DOHH2 (cell line): ENCODE data around the gene ANKRD29.
"Not testable (repeated sequence)": the region's sequence is repeated elsewhere in the genome, so short reads cannot be mapped to it uniquely, and the experiment has no call there.

Experiments
- H3F3A ChIP-seq: fragments of 200-600 bp; sonication (generic), shearing (Covaris generic); 2 replicates; pipeline ENCODE4 v1.6.0; 2016; ENCODE audit warnings: antibody characterized with exemption, mild to moderate bottlenecking; ENCODE audit not compliant: control insufficient read depth, insufficient read depth
- H3K27ac ChIP-seq: fragments of 200-600 bp; sonication (generic); 2 replicates; pipeline ENCODE4 v1.5.1; 2014; ENCODE audit warnings: low read depth, mild to moderate bottlenecking, low read length, moderate library complexity
- H3K27me3 ChIP-seq: fragments of 200-600 bp; sonication (generic); 2 replicates; pipeline ENCODE4 v1.6.1; 2014; ENCODE audit warnings: mild to moderate bottlenecking, low read length, mixed read lengths; ENCODE audit not compliant: control insufficient read depth
- H3K36me3 ChIP-seq: fragments of 200-600 bp; sonication (generic); 2 replicates; pipeline ENCODE4 v1.6.1; 2014; ENCODE audit warnings: mild to moderate bottlenecking, low read length, moderate library complexity, mixed read lengths; ENCODE audit not compliant: control insufficient read depth
- H3K4me1 ChIP-seq: fragments of 200-600 bp; sonication (generic); 2 replicates; pipeline ENCODE4 v1.6.1; 2014; ENCODE audit warnings: mild to moderate bottlenecking, low read length, mixed read lengths; ENCODE audit not compliant: control insufficient read depth
- H3K4me2 ChIP-seq: fragments of 200-600 bp; sonication (generic); 2 replicates; pipeline ENCODE4 v1.6.0; 2014; ENCODE audit warnings: mild to moderate bottlenecking, low read length, moderate library complexity
- H3K4me3 ChIP-seq: fragments of 200-600 bp; sonication (generic); 2 replicates; pipeline ENCODE4 v1.5.1; 2014; ENCODE audit warnings: mild to moderate bottlenecking, low read length, mixed read lengths
- H3K79me2 ChIP-seq: fragments of 200-600 bp; sonication (generic); 2 replicates; pipeline ENCODE4 v1.6.1; 2014; ENCODE audit warnings: mild to moderate bottlenecking, low read length, mixed read lengths; ENCODE audit not compliant: control insufficient read depth
- H3K9me2 ChIP-seq: fragments of 200-600 bp; sonication (generic); replicated peaks from 2 replicates; pipeline ENCODE4 v1.6.1; 2014; ENCODE audit warnings: mild to moderate bottlenecking, low read length, mixed read lengths; ENCODE audit not compliant: control insufficient read depth
- H3K9me3 ChIP-seq: fragments of 200-600 bp; sonication (generic); 2 replicates; pipeline ENCODE4 v1.6.1; 2014; ENCODE audit warnings: antibody characterized with exemption, low read length, mixed read lengths; ENCODE audit not compliant: control insufficient read depth, insufficient read depth
- H4K20me1 ChIP-seq: fragments of 200-600 bp; sonication (generic); 2 replicates; pipeline ENCODE4 v1.6.0; 2014; ENCODE audit warnings: low read depth, mild to moderate bottlenecking, antibody characterized with exemption, low read length, moderate library complexity; ENCODE audit not compliant: control insufficient read depth, insufficient read depth
- CTCF ChIP-seq: fragments of 200-600 bp; sonication (generic); IDR thresholded peaks from one replicate; pipeline ENCODE4 v1.5.1; 2014; ENCODE audit warnings: antibody characterized with exemption, mild to moderate bottlenecking, low read depth, low read length; ENCODE audit not compliant: poor library complexity, severe bottlenecking
- EZH2phosphoT487 ChIP-seq: fragments of 200-600 bp; sonication (generic); IDR thresholded peaks from 2 replicates; pipeline ENCODE4 v1.6.1; 2017; ENCODE audit warnings: borderline replicate concordance, mild to moderate bottlenecking, antibody characterized with exemption, low read length, moderate library complexity, mixed read lengths

The ANKRD29 gene

DNA sequence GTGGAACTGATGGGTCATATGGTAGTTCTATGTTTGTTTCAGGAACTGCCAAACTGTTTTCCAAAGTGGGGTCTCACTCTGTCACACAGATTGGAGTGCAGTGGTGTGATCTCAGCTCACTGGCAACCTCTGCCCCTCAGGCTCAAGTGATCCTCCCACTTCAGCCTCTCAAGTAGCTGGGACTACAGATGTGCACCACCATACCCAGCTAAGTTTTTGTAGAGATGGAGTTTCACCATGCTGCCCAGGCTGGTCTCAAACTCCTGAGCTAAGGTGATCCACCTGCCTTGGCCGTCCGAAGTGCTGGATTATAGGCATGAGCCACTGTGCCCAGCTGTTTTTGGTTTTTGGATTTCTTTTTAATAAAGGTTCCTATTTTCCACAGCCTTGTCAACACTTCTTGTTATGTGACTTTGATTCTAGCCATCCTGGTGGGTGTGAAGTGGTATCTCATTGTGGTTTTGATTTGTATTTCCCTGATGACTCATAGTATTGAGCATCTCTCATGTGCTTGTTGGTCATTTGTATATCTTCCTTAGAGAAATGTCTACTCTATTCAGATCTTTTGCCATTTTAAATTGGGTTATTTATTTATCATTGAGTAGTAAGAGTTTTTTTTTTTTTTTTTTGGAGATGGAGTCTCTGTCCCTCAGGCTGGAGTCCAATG, 99.2 kb downstream of the ANKRD29 start:
- TF ChIP-seq CTCF (no peak), EZH2phosphoT487 (no peak)
- no peaks in the 10 kb centered on the region for H3K4me1 ChIP-seq
- no peaks in the 10 kb centered on the region for H3K27me3 ChIP-seq
- H3K36me3 ChIP-seq = peaks cover 66% of the 10 kb centered on the region
- no peaks in the 10 kb centered on the region for H3K79me2 ChIP-seq
- H3F3A ChIP-seq = no peaks in the 10 kb centered on the region
- no peaks in the 10 kb centered on the region for H3K9me3 ChIP-seq
- H3K9me2 ChIP-seq = no peaks in the 10 kb centered on the region
- no peaks in the 10 kb centered on the region for H4K20me1 ChIP-seq
- no peak overlapping the region for H3K27ac ChIP-seq
- no peak overlapping the region for H3K4me2 ChIP-seq
- H3K4me3 ChIP-seq = no peak overlapping the region

- no peaks in the 10 kb centered on the region for H4K20me1 ChIP-seq
- no peak overlapping the region for H3K4me3 ChIP-seq
- no peak overlapping the region for H3K4me2 ChIP-seq
- TF ChIP-seq EZH2phosphoT487 (no peak), CTCF (no peak)
- H3F3A ChIP-seq = no peaks in the 10 kb centered on the region
- H3K27me3 ChIP-seq = no peaks in the 10 kb centered on the region
- H3K36me3 ChIP-seq = peaks cover 58% of the 10 kb centered on the region
- H3K4me1 ChIP-seq = no peaks in the 10 kb centered on the region
- H3K79me2 ChIP-seq = no peaks in the 10 kb centered on the region
- no peaks in the 10 kb centered on the region for H3K9me2 ChIP-seq
- H3K27ac ChIP-seq = no peak overlapping the region
- no peaks in the 10 kb centered on the region for H3K9me3 ChIP-seq
Measured at GRCh38 chr18:23560186-23560585, 102.5 kb downstream of the ANKRD29 start.

GRCh38 chr18:23557511-23557910, 105.2 kb downstream of the ANKRD29 start:
- not testable (repeated sequence) for H3K9me2 ChIP-seq, H3K4me3 ChIP-seq, H3K27ac ChIP-seq, H4K20me1 ChIP-seq, H3K4me1 ChIP-seq, H3F3A ChIP-seq, H3K9me3 ChIP-seq, H3K79me2 ChIP-seq, H3K27me3 ChIP-seq, H3K4me2 ChIP-seq
- peaks cover 70% of the 10 kb centered on the region for H3K36me3 ChIP-seq

- H3K4me3 ChIP-seq = no peak overlapping the region
- no peaks in the 10 kb centered on the region for H3K79me2 ChIP-seq
- H3K9me3 ChIP-seq = no peaks in the 10 kb centered on the region
- no peak overlapping the region for H3K4me2 ChIP-seq
- no peaks in the 10 kb centered on the region for H4K20me1 ChIP-seq
- no peaks in the 10 kb centered on the region for H3K9me2 ChIP-seq
- H3K27me3 ChIP-seq = no peaks in the 10 kb centered on the region
- TF ChIP-seq EZH2phosphoT487 = no peak
- TF ChIP-seq CTCF = no peak
- no peaks in the 10 kb centered on the region for H3F3A ChIP-seq
- H3K27ac ChIP-seq = no peak overlapping the region
- peaks cover 73% of the 10 kb centered on the region for H3K36me3 ChIP-seq
- H3K4me1 ChIP-seq = no peaks in the 10 kb centered on the region
Measured at GRCh38 chr18:23556145-23556780, 106.4 kb downstream of the ANKRD29 start.
